Neural cell (in vitro differentiated cells): ENCODE measurements around the gene IBTK. TPM values are rescaled to one million over a fixed set of nuclear protein-coding genes. Genes with fewer than 3 reads are reported as not detected.
"Not testable (repeated sequence)": the region's sequence is repeated elsewhere in the genome, so short reads cannot be mapped to it uniquely, and the experiment has no call there.

Source experiments
- H2AFZ ChIP-seq: fragments of 200-600, 300-800 bp; sonication (generic), shearing (Covaris generic); 2 replicates; pipeline ENCODE4 v1.6.0; 2014; ENCODE audit warnings: low read depth, mild to moderate bottlenecking, antibody characterized with exemption, low read length, moderate library complexity
- H3F3A ChIP-seq: fragments of 200-600 bp; shearing (Covaris generic); 2 replicates; pipeline ENCODE4 v1.6.1; 2016; ENCODE audit warnings: mild to moderate bottlenecking, moderate library complexity, mixed read lengths, antibody characterized with exemption, low read length; ENCODE audit not compliant: insufficient read depth, poor library complexity, severe bottlenecking
- H3K27ac ChIP-seq: fragments of 200-600, 300-800 bp; sonication (generic), shearing (Covaris generic); 2 replicates; pipeline ENCODE4 v1.5.1; 2014; ENCODE audit warnings: mild to moderate bottlenecking, low read length, moderate library complexity
- H3K27me3 ChIP-seq: fragments of 300-800, 200-600 bp; sonication (generic), shearing (Covaris generic); 2 replicates; pipeline ENCODE4 v1.6.0; 2014; ENCODE audit warnings: mild to moderate bottlenecking, low read depth, low read length, moderate library complexity; ENCODE audit not compliant: insufficient read depth
- H3K36me3 ChIP-seq: fragments of 300-800, 200-600 bp; sonication (generic), shearing (Covaris generic); 2 replicates; pipeline ENCODE4 v1.5.1; 2014; ENCODE audit warnings: mild to moderate bottlenecking, antibody characterized with exemption, low read length, moderate library complexity; ENCODE audit not compliant: insufficient read depth
- H3K4me2 ChIP-seq: fragments of 300-800, 200-600 bp; sonication (generic), shearing (Covaris generic); 2 replicates; pipeline ENCODE4 v1.6.0; 2014; ENCODE audit warnings: mild to moderate bottlenecking, low read length
- H3K4me3 ChIP-seq: fragments of 300-800, 200-600 bp; sonication (generic), shearing (Covaris generic); 2 replicates; pipeline ENCODE4 v1.5.1; 2014; ENCODE audit warnings: mild to moderate bottlenecking, low read length, moderate library complexity
- H3K79me2 ChIP-seq: fragments of 200-600 bp; shearing (Covaris generic); replicated peaks from 2 replicates; pipeline ENCODE4 v1.6.0; 2014; ENCODE audit warnings: mild to moderate bottlenecking, low read length, moderate library complexity; ENCODE audit not compliant: insufficient read depth
- H3K9ac ChIP-seq: fragments of 300-800, 200-600 bp; sonication (generic), shearing (Covaris generic); 2 replicates; pipeline ENCODE4 v1.6.1; 2016; ENCODE audit warnings: mild to moderate bottlenecking, low read length, mixed read lengths
- H3K9me2 ChIP-seq: fragments of 200-600 bp; shearing (Covaris generic); 2 replicates; pipeline ENCODE4 v1.6.1; 2016; ENCODE audit warnings: mild to moderate bottlenecking, low read length, mixed read lengths; ENCODE audit not compliant: insufficient read depth
- H3K9me3 ChIP-seq: fragments of 200-600, 300-800 bp; sonication (generic), shearing (Covaris generic); 2 replicates; pipeline ENCODE4 v1.6.1; 2016; ENCODE audit warnings: mild to moderate bottlenecking, mixed run types, low read length, moderate library complexity, mixed read lengths
- H4K20me1 ChIP-seq: fragments of 200-600 bp; shearing (Covaris generic); 2 replicates; pipeline ENCODE4 v1.6.1; 2016; ENCODE audit warnings: mild to moderate bottlenecking, mixed run types; ENCODE audit not compliant: insufficient read depth
- EP300 ChIP-seq: fragments of 450-650 bp; conservative IDR thresholded peaks from 2 replicates; pipeline ENCODE4 v1.6.1; 2014; ENCODE audit warnings: antibody characterized with exemption, mild to moderate bottlenecking, moderate library complexity; ENCODE audit not compliant: poor library complexity, severe bottlenecking
- EZH2 ChIP-seq: fragments of 200-600, 300-800 bp; shearing (Covaris generic), sonication (generic); IDR thresholded peaks from 2 replicates; pipeline ENCODE4 v1.6.1; 2014; ENCODE audit warnings: antibody characterized with exemption, low read length, borderline replicate concordance, mild to moderate bottlenecking; ENCODE audit not compliant: insufficient read depth, poor library complexity, severe bottlenecking
- MXI1 ChIP-seq: fragments of 450-650 bp; conservative IDR thresholded peaks from 2 replicates; pipeline ENCODE4 v1.6.1; 2014; ENCODE audit warnings: antibody characterized with exemption, mild to moderate bottlenecking; ENCODE audit not compliant: poor library complexity, severe bottlenecking
- POLR2AphosphoS5 ChIP-seq: IDR thresholded peaks from 2 replicates; pipeline ENCODE4 v1.6.1; 2012
- RAD21 ChIP-seq: fragments of 450-650 bp; conservative IDR thresholded peaks from 2 replicates; pipeline ENCODE4 v1.6.1; 2014; ENCODE audit warnings: antibody characterized with exemption, mild to moderate bottlenecking, moderate library complexity
- SMC3 ChIP-seq: fragments of 450-650 bp; conservative IDR thresholded peaks from 2 replicates; pipeline ENCODE4 v1.6.1; 2014; ENCODE audit warnings: antibody characterized with exemption, mild to moderate bottlenecking, moderate library complexity; ENCODE audit not compliant: poor library complexity
- TAF1 ChIP-seq: IDR thresholded peaks from 2 replicates; pipeline ENCODE4 v1.6.1; 2012; ENCODE audit warnings: low read depth
- polyA plus RNA-seq: library from polyadenylated mRNA; depleted of rRNA; stranded (reverse); fragments of >200 nt; gene quantifications from 2 replicates; pipeline ENCODE4 v1.2.3, GENCODE V29; 2014
- TF ChIP-seq, protein P1 (sequence below): fragments of 450-650 bp; IDR thresholded peaks from 2 replicates; pipeline ENCODE4 v1.5.1; 2014; ENCODE audit warnings: antibody characterized with exemption, mild to moderate bottlenecking, moderate library complexity; ENCODE audit not compliant: poor library complexity, severe bottlenecking
- TF ChIP-seq, protein P2 (sequence below): IDR thresholded peaks from 2 replicates; pipeline ENCODE4 v1.6.1; 2012; ENCODE audit warnings: borderline replicate concordance

IBTK gene
- polyA plus RNA-seq, 1 donor from 2014 or later: 64.6 TPM

DNA sequence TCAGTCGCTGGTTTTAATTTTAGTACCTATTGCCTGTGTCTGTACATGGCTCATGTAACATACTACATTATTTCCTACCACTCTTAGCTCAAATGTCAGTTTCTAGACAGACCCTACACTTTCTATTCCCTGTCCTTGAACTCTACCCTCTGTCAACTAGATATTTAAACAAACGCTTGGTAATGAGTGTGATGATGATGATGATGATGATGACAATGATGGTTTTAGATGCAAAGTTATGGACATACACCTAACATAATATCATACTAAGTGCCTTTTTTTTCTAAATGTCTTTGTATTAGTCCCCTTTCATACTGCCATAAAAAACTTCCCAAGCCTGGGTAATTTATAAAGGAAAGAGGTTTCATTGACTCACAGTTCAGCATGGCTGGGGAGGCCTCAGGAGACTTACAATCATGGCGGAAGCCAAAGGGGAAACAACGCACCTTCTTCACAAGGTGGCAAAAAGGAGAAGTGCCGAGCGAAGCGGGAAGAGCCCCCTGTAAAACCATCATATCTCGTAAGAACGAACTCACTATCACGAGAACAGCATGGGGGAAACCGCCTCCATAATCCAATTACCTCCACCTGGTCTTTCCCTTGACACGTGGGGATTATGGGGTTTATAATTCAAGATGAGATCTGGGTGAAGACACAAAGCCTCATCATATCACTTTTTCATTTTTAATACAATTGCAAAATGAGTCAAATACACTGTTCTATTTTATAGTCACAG is 87.1 kb downstream of the IBTK start:
- no peak for TF ChIP-seq POLR2AphosphoS5
- TF ChIP-seq, protein P1, sequence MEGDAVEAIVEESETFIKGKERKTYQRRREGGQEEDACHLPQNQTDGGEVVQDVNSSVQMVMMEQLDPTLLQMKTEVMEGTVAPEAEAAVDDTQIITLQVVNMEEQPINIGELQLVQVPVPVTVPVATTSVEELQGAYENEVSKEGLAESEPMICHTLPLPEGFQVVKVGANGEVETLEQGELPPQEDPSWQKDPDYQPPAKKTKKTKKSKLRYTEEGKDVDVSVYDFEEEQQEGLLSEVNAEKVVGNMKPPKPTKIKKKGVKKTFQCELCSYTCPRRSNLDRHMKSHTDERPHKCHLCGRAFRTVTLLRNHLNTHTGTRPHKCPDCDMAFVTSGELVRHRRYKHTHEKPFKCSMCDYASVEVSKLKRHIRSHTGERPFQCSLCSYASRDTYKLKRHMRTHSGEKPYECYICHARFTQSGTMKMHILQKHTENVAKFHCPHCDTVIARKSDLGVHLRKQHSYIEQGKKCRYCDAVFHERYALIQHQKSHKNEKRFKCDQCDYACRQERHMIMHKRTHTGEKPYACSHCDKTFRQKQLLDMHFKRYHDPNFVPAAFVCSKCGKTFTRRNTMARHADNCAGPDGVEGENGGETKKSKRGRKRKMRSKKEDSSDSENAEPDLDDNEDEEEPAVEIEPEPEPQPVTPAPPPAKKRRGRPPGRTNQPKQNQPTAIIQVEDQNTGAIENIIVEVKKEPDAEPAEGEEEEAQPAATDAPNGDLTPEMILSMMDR: no peak
- TF ChIP-seq EZH2: no peak
- no peak for TF ChIP-seq TAF1
- TF ChIP-seq MXI1: no peak
- TF ChIP-seq EP300: no peak
- no peak for TF ChIP-seq RAD21
- TF ChIP-seq SMC3: no peak
- TF ChIP-seq, protein P2, sequence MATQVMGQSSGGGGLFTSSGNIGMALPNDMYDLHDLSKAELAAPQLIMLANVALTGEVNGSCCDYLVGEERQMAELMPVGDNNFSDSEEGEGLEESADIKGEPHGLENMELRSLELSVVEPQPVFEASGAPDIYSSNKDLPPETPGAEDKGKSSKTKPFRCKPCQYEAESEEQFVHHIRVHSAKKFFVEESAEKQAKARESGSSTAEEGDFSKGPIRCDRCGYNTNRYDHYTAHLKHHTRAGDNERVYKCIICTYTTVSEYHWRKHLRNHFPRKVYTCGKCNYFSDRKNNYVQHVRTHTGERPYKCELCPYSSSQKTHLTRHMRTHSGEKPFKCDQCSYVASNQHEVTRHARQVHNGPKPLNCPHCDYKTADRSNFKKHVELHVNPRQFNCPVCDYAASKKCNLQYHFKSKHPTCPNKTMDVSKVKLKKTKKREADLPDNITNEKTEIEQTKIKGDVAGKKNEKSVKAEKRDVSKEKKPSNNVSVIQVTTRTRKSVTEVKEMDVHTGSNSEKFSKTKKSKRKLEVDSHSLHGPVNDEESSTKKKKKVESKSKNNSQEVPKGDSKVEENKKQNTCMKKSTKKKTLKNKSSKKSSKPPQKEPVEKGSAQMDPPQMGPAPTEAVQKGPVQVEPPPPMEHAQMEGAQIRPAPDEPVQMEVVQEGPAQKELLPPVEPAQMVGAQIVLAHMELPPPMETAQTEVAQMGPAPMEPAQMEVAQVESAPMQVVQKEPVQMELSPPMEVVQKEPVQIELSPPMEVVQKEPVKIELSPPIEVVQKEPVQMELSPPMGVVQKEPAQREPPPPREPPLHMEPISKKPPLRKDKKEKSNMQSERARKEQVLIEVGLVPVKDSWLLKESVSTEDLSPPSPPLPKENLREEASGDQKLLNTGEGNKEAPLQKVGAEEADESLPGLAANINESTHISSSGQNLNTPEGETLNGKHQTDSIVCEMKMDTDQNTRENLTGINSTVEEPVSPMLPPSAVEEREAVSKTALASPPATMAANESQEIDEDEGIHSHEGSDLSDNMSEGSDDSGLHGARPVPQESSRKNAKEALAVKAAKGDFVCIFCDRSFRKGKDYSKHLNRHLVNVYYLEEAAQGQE: no peak
- Histone ChIP-seq H3K4me3 (no peak overlapping the region), H3K27me3 (no peaks in the 10 kb centered on the region)

DNA sequence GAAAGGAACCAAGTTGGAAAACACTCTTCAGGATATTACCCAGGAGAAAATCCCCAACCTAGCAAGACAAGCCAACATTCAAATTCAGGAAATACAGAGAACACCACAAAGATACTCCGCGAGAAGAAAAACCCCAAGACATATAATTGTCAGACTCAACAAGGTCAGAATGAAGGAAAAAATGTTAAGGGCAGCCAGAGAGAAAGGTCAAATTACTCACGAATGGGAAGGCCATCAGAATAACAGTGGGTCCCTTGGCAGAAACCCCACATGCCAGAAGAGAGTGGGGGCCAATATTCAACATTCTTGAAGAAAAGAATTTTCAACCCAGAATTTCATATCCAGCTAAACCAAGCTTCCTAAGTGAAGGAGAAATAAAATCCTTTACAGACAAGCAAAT is 94.8 kb downstream of the IBTK start:
- not testable (repeated sequence) for H4K20me1 ChIP-seq

More for the DNA sequence above, 87.1 kb downstream of the IBTK start:
- Histone ChIP-seq H3K9me3 (no peaks in the 10 kb centered on the region), H3K36me3 (no peaks in the 10 kb centered on the region), H3K9me2 (no peaks in the 10 kb centered on the region), H4K20me1 (no peaks in the 10 kb centered on the region), H3K79me2 (no peaks in the 10 kb centered on the region), H3K9ac (no peak overlapping the region), H3F3A (no peaks in the 10 kb centered on the region), H3K27ac (no peak overlapping the region), H2AFZ (no peak overlapping the region), H3K4me2 (no peak overlapping the region)

DNA sequence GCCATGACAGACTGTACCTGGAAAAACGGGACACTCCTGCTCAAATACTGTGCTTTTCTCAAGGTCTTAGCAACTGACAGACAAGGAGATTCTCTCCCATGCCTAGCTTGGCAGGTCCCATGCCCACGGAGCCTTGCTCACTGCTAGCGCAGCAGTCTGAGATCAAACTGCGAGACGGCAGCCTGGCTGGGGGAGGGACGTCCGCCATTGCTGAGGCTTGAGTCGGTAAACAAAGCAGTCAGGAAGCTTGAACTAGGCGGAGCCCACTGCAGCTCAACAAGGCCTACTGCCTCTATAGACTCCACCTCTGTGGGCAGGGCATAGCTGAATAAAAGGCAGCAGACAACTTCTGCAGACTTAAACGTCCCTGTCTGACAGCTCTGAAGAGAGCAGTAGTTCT is 96.4 kb downstream of the IBTK start:
- H4K20me1 ChIP-seq, H3K36me3 ChIP-seq, H2AFZ ChIP-seq, H3F3A ChIP-seq, H3K9ac ChIP-seq, H3K27me3 ChIP-seq, H3K27ac ChIP-seq, H3K79me2 ChIP-seq, H3K4me3 ChIP-seq, H3K9me2 ChIP-seq, H3K4me2 ChIP-seq, H3K9me3 ChIP-seq: not testable (repeated sequence)

More for the DNA sequence above, 94.8 kb downstream of the IBTK start:
- H3F3A ChIP-seq, H2AFZ ChIP-seq, H3K4me2 ChIP-seq, H3K36me3 ChIP-seq, H3K9ac ChIP-seq, H3K9me3 ChIP-seq, H3K9me2 ChIP-seq, H3K79me2 ChIP-seq, H3K27me3 ChIP-seq, H3K4me3 ChIP-seq, H3K27ac ChIP-seq: not testable (repeated sequence)
